EH (cell line): ENCODE results near the gene UNC5CL.

Source experiments
- DNase-seq: peaks from one replicate; pipeline ENCODE4 v3.0.0-alpha.2; 2015; ENCODE audit warnings: low read depth

The UNC5CL gene, protein sequence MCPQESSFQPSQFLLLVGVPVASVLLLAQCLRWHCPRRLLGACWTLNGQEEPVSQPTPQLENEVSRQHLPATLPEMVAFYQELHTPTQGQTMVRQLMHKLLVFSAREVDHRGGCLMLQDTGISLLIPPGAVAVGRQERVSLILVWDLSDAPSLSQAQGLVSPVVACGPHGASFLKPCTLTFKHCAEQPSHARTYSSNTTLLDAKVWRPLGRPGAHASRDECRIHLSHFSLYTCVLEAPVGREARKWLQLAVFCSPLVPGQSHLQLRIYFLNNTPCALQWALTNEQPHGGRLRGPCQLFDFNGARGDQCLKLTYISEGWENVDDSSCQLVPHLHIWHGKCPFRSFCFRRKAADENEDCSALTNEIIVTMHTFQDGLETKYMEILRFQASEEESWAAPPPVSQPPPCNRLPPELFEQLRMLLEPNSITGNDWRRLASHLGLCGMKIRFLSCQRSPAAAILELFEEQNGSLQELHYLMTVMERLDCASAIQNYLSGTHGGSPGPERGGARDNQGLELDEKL

DNA sequence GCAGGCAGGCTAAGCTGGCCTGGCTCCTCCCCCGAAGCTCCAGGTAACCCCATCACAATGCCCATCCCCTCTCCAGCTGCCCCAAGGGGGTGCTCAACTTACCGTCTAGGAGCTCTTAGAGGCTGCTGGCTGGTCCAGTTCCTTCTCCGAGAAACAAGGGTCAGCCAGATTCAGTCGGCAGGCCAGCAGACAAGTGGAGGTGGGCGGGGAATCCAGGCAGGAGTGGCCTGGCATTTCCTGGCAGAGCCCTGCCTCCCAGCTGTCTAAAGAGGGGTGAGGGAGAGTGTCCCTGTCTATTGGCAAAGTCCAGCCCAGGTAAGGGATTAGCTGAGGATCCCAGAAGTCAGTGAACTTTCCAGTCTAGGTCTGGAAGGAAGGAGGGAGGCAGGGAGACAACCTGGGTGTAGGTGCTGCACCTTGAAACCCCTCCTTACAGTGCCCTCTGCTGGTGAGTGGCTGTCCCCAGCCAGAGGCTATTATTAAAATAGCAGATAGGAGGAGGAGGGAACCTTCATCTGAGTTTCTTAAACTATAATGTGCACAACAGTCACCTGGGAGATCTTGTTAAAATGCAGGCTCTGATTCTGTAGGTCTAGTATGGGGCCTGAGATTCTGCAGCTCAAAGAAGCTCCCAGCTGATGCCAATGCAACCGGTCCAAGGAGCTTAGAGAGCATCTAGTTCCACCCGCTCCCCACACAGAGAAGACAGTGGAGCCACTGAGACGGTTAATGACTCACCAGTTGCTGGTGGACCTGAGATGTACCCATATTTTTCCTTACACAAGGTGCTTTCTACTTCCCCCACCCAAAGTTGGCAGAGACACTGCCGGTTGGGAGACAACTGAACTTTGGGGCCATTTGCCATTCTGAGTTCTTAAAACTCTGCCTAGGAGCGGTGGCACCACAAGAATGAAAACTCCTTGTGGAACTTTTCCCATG is at the start of gene UNC5CL:
UNC5CL (minus strand) TSS at position 162 of the 939 bp plus-strand sequence. CDS start 4,147 bp downstream, outside the sequence.
- peak; percentile 39 for DNase-seq

DNA sequence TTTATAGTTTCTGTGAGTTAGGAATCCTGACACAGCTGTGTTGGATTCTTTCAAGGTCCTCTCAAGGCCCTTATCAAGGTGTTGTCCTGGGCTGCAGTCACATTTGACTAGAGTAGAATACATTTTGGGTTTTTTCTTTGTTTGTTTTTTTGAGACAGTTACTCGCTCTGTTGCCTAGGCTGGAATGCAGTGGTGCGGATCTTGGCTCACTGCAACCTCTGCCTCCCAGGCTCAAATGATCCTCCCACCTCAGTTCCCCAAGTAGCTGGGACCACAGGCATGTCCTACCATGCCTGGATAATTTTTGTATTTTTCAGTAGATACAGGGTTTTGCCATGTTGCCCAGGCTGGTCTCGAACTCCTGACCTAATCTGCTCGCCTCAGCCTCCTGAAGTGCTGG is 49.4 kb upstream of the UNC5CL start:
- peak; percentile 43 for DNase-seq

DNA sequence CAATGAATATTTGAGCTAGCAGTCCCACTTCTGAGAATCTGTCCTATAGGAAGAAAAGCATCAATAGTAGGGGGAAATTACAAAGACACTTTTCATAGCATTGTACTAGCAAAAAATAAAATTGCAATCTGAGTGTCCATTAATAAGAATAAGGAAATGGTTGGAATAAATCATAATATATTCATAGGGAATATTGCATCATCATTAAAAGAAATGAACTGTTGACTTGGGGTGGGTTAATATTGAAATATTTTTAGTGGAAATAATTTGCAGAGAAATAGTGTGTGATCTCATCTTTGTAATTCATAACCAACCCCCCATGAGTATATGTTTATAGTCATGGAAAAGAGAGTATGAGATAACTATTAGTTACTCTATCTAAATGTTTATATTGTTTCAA is 46.2 kb upstream of the UNC5CL start:
- no peak for DNase-seq

DNA sequence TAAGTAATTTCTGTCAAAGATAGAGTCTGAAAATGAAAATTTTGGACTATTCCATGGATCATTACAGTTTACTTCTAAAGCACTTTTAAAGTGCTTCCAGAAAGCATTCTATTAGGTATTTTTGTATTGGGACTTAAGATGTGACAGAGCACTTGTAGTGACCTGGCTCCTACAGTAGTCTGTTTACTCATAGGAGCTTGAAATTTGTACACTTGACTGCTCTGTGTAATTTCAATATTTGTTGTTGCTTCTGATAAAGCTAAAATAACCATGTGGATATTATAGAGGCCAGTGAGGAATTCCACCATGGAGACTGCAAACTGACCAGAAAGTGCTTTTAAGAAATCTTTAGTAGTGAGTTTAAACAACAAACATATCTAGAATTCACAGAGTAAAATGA is 44.1 kb upstream of the UNC5CL start:
- DNase-seq, result no peak

DNA sequence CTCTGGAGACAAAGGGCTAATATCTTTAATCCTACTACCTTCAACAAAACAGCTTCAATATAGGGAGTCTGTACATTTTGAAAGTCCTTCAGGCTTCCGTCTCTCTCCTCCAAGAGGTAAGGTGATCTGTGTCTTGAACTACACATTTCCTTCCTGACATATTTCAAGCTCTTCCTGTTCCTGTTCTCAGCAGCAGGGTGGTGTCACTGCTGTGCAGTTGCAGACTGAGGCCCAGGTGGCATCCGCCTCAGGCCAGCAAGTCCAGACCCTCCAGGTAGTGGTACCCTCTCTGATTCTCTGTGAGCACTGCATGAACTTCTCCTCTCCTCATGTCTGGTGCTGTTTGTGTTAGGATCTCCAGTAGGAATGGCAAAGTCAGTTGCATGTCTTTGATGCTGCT is 41.6 kb upstream of the UNC5CL start:
- DNase-seq, result no peak

DNA sequence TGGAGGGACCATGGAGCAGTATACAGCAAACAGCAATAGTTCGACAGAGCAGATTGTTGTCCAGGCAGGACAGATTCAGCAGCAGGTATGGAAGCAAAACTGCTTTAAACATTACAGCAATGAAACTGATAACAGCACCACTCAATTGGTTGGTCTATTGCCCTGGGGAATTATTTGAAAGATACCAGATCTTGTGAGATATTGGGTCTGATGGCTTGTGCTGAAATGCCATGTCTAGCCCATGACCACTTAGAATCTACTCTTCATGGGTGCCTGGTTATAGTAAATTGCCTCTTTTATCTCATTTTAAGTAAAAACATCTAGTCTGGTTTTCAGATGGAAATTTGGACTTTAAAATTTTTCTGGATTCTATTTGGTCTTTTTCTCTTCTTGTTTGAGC is 40.1 kb upstream of the UNC5CL start:
- DNase-seq, result no peak

DNA sequence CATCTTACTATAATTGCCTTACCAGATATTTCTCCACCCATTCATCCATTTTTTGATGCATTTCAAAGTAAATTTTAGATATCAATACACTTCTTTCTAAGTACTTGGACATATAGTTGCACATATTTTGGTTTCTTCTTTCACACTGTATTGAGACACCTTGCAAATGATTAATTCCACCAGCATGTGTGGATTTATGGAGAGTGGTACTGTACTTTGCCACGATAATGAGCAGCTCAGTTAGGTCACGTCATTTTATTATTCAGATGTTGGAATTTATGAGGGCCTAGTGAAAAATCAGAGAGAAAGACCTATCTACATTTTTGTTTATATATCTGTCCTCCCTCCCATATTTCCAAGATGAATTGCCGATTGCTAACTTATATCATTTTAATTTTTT is 39.1 kb upstream of the UNC5CL start:
- no peak for DNase-seq

DNA sequence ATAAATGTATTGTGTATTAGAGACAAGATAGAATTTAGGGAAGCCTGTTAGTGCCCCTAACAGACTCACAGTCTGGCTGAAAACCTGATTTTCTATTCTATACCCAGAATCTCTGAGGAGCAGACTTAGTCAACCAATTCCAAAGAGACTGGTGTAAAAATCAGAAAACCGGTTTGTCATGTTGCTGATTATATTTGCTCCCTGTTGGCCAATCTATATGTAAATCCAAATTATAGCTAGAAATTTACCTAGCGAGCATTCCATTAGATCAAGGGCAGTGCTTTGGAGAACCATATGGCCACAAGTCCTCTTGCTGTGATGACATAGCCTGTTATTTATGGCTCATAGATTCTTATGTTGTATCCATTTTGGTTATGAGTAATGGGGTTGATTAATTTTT is 38.5 kb upstream of the UNC5CL start:
- no peak for DNase-seq

DNA sequence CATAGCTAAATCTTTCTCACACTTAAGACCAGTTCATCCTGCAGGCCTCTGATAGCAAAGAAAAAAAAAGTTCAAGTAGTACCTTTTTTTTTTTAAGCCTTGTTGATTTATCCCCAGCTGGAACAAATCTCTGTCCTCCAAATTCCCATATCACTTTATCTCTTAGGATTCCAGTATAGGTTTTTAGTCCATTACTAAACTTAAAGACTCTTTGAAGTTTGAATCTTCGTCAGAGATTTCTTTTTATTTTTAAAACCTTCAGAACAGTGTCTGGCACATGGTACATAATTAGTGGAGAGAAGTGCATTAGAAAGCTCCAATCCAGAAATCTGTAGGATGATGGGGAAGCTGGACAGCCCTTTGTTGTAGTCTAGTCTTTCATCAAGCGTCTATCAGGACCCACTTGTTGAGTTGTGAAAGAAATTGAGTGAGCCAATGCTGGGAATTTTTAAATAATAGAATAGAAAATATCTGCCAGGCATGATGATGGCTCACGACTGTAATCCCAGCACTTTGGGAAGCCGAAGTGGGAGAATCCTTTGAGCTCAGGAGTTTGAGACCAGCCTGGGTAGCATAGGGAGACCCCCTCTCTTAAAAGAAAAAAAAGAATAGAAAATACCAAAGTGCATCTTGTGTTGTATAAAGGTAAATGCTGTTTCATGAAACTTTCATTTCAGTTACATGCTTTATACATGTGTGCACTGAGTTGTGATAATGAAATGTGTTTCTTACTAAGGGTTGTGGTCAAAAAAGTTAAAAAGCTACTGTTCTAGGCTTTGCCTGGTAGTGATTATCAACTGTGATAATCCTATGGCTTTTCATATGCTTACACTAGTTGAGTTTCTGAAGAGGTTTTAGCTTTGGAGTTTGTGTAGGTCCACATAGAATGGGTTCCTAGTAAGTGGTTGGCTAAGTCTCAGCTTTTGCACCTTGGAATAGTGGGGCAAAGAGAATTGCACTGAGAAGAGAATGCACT is 36.9 kb upstream of the UNC5CL start:
- DNase-seq, result no peak

DNA sequence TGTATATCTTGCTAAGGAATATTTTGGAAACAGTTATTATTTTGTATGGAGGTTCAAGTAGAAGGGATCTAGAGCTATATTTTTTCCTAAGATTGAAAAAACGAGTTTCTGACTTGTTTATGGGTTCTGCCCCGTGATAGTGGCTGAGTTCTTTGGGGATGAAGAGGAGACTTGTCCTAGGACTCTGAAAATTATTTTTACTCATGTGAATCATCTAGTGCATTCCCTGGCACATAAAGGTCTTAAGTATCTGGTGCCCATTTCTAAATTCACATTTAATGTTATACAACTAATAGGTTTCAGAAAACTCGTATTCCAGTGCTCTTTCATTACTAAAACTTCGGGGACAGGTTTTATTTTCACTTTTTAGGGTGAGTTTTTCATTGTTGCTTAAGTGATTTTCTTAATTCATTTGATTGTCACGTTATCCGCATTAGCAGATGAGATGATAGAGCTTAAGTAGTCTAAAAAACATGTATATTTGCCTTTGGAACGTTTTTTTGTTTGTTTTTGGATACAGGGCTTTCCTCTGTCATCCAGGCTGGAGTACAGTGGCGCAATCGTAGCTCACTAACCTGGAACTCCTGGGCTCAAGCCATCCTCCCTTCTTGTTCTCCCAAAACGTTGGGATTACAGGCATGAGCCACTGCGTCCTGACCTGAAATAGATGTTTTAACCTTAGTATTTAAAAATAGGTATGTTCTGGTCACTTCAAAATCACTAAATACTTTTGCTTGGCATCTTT is 35.8 kb upstream of the UNC5CL start:
- DNase-seq, result peak; percentile 38

DNA sequence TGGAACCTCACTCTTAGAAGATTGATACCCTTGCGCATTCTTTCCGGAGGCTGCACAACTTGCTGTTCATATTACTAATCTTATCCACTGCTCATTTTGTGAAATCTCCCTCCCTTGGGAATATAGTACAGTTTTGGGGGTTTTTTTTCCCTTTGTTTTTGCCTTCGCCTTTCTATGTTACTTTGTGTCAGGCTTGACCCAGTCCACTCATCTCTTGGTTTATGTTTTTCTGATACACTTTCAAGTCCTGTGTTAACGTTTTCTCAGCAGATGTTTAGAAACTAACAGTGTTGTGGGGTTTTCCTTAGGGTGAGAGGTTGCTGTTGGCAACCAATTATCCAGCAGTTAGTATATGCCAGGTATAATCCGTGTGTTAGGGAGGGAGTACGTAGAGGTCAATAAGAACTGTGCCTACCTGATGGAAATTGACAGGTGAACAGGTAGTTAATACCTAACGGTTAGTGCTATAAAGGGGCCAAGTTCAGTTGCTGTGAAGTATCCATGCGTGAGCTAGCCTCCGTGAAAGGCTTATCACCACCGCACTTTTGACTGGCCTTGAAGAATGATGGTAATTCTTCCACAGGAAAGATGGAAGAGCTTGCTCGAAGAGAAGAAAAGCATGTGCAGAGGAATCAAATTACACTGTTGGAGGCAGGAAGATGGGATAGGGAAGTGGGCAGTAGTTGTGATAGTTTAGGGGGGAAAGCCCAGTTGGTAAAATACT is 35.1 kb upstream of the UNC5CL start:
- DNase-seq, result peak; percentile 51

DNA sequence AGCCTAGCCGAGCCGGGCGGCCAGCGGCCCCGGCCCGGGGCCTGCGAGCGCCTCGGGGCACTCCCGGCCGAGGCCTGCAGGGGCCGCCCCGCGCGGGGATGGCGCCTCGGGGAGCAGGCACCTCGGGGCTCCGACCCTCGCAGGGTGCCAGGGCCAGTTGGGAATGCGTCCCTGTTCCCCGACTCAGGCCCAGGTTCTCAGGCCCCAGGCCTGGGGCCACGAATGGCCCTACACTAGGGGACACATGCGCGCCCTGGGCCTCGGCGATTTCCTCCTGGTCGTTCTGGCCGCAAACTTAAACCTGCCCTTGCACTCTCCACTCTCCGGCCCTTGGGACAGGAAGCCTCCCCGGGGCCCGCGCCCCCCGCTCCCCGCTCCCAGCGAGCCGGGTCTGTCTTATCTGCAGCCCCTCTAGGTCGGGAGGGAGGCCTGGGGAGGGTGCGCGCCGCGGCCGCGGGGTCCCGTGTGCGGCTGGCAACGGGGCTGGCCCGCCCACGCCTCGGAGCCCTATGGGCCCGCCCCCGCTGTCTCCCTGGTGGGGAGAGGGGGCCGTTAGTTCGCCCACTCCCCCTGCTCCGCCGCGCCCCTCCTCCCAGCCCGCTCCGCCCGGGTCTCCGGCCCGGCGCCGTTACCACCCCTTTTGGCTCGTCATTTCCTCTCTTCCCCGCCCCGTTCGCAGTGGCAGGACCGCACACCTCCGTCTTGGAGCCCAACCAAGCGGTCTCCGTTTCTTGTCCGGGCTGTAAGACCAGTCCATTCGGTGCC is 34.4 kb upstream of the UNC5CL start:
- DNase-seq, result peak; percentile 76

DNA sequence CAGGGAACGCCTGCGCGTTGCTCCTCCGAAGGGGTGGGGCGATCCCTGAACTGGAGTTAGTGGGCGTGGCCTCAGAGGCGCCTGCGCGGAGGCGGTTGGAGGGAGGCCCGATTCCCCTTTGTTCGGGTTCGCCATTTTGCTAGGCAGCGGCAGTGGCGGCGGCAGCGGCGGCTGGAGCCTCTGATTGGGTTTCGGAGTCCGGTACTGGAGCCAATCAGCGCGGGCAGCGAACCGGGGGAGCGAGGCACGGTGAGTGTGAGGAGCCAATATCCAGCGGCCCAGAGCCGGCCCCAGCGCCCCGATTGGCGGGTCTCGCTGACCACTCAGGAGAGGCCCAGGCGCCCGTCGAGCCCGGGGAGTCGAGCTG is 33.8 kb upstream of the UNC5CL start, which contains the start of gene NFYA:
NFYA (plus strand) TSS at position 139 of the 367 bp plus-strand sequence. CDS start 6,116 bp downstream, outside the sequence.
- DNase-seq, result no peak

DNA sequence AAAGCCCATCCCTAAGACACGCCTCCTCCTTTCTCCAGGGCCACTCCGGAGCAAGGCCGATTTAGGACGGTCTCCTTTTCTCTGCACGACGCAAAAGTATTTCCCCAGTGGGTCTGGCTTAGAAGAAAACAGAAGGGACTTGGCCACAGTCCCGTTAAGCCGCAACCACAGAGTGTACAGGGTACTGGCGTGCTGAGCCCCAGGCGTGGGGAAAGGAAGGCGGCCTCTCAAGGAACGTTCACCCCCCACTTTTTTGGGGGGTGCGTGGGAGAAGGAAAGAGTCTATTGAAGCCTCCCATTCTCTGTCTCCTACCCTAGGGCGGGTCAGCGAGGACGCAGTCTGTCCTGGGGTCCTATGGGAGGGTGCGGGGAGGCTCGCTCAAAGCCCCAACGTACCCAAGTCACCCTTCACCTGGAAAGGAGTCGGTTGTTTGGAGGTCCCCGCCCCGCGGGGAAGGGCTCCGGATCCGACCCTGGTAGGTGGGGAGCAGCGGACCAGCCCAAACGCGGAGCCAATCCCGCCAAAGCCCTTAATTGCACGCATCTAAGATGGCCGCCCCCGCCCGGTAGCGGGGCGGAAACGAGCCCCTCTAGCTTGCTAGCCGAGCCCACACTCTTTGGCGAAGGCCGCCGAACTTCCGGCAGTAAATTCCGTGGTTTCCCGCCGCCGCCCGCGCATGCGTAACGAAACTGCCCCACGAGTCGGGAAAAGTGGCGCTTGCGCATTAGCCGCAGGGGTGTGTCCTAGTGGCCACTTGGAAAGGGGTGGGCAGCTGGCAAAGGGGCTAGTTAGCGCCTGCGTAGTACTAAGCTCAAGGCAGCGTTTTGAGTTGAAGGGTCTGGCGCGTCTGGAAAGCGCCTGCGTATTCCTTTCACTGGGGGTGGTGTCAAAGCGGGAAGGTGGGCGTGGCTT is 33.2 kb upstream of the UNC5CL start, which contains the start of gene OARD1:
OARD1 (minus strand) TSS at position 434 of the 913 bp plus-strand sequence. CDS start 722 bp downstream, outside the sequence.
- peak; percentile 100 for DNase-seq

DNA sequence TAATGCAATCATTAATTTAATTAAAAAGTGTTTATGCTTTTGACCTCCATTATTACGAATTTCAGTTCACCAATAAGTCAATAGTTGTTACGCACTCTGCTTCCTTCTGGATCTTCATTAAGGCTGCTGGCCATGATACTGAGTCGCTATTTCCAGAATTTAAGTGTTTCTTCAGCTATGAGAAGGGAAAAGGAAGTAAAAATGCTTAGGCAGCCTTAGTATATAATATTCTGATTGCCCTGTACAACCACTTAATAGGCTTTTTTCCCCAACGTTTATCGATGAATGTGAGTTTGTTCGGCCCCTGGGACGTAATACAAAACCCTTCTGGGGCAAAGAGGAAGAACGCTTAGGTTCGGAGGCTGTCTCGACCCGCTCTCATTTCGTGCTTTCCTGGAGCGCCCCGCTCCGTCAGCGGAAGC is 32.5 kb upstream of the UNC5CL start:
- no peak for DNase-seq

DNA sequence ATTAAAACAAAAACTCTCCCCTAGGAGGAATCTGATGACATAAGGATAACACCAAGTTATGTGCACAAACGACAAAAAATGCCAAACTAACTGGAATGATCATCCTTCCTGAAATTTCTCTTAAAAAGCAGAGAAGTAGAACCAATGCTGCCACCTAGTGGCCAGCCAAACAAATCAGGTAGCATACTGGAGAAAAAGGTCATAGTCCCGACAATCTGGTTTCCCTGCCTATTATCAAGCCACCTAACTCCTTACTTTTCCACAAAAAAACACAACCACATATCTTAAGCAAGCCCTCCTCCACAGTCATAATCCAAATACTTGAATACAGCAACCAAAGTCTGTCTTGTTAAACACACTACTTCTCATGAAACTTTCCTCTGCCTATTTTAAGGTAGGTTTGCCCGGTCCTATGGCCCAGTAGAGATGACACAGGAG is 27.9 kb upstream of the UNC5CL start:
- peak; percentile 83 for DNase-seq

DNA sequence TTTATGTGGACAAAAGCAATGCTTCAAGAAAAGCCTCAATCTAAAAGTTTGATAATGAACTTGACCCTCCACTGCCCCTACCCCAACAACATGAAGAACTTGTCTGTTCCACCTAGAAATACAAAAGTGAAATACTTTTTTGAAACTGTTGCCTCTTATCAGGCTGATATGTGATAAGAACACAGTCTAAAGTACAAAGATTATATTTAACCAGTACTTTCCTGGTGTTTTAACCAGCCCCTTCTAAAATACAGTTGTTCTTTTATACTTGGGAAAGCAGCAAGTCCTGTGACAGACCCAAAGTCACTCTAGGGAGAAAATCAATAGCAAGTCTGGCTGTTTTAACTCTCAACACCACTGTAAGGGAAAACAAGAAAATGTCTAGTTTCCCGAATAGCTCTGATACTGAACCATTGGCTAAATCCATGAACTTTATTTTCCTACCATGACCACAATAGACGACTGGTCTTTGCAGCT is 26.6 kb upstream of the UNC5CL start:
- no peak for DNase-seq

DNA sequence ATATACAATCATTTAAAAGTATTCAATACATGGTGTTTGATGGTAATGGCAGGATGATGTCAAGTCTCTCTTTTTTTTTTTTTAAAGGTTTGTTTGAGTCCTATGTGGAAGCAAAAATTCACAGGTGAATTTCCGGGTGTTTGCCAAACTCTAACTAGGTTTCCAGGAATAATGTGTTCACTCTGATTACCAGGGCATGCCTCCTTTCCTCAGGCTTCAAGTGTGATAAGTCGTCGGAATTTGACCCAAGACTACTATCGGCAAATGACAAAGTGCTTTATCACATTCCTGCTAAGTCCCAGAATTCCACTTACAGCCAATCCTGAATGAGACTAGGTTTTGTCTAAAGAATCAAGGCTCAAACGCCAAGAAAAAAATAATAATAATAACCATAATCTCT is 25.8 kb upstream of the UNC5CL start:
- no peak for DNase-seq
